Measurements from ENCODE around the gene G6PD. TPM values are rescaled to one million over a fixed set of nuclear protein-coding genes. Genes with fewer than 3 reads are reported as not detected.
A peak's percentile ranks its signal among the peaks of the same experiment; 100 is the strongest.

Gene G6PD
- total RNA-seq, 1 experiment from 2014 or later: 180 TPM

GRCh38 chrX:154529206-154529612 is 17.4 kb downstream of the G6PD start:
- no peak for TF ChIP-seq CTCF (IDR thresholded peaks at IDR 0.05; ENCODE audit: unreplicated experiment)
- Mint-ChIP-seq H3K4me3 (ENCODE audit: low read depth, unreplicated experiment) (no peak overlapping the region), H3K36me3 (ENCODE audit: insufficient read depth, unreplicated experiment) (peaks cover 53% of the 10 kb centered on the region), H3K27me3 (ENCODE audit: unreplicated experiment) (no peaks in the 10 kb centered on the region), H3K4me1 (ENCODE audit: low read depth, unreplicated experiment) (peaks cover 14% of the 10 kb centered on the region), H3K27ac (ENCODE audit: unreplicated experiment) (peak overlapping the region; percentile 60), H3K9me3 (ENCODE audit: low read depth, unreplicated experiment) (no peaks in the 10 kb centered on the region)
- CTCF ChIA-PET: no interaction called here
- BruUV-seq (replicated peaks): no TSS peak
- intact Hi-C loops (cut with micrococcal nuclease; ENCODE audit: unreplicated experiment): no loop called here
- DNase-seq: no peak

DNA sequence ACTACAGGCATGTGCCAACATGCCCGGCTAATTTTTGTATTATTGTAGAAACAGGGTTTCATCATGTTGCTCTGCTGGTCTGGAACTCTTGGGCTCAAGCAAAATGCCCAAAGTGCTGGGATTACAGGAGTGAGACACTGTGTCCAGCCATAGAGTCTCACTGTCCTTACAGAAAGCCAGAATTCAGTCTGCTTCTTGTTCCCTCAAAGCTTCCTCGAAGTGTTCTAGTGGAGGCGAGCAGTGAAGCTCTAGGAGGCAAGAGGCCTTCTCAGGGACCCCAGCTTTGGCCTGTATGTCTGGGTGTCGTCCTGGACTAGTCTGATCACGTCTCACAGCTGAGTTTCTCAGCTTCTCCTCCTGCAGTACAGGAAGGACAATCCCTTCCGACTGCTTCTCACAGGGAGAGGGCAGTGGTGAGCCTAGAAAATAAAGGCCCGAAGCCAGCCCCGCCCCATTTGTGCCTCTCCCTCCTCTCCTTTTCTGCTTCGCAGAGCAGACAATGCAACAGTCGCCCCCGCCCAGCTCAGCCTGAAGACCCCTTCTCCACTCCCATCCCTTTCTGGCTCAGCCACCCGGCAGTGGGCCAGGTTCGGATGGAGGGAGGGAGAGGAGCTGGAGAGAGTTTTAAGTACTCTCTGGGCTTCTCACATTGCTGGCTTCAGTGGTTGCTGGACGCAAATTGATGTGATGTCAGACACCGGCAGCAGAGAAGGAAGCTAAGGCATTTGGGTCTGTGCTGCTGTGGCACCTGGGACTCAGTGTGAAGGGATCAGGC is 19.6 kb downstream of the G6PD start:
- Mint-ChIP-seq H3K27ac (ENCODE audit: unreplicated experiment) (peak overlapping the region; percentile 69), H3K27me3 (ENCODE audit: unreplicated experiment) (no peaks in the 10 kb centered on the region), H3K4me3 (ENCODE audit: low read depth, unreplicated experiment) (peak overlapping the region; percentile 40), H3K36me3 (ENCODE audit: insufficient read depth, unreplicated experiment) (peaks cover 48% of the 10 kb centered on the region), H3K9me3 (ENCODE audit: low read depth, unreplicated experiment) (no peaks in the 10 kb centered on the region), H3K4me1 (ENCODE audit: low read depth, unreplicated experiment) (peaks cover 14% of the 10 kb centered on the region)
- TF ChIP-seq CTCF (IDR thresholded peaks at IDR 0.05; ENCODE audit: unreplicated experiment): no peak
- BruUV-seq (replicated peaks): no TSS peak
- CTCF ChIA-PET: interaction anchor here (0.5 to 1.7 kb wide), 7 partner anchors 14 to 521 kb away, joined by 3 to 8 read pairs (median 5); partner anchors contain the start of genes RPL10, SLC10A3 and TAFAZZIN
- intact Hi-C loops (cut with micrococcal nuclease; ENCODE audit: unreplicated experiment): no loop called here
- DNase-seq: peak; percentile 79

- no peaks in the 10 kb centered on the region for H3K9me3 Mint-ChIP-seq (ENCODE audit: low read depth, unreplicated experiment)
- H3K27ac Mint-ChIP-seq (ENCODE audit: unreplicated experiment): peak overlapping the region; percentile 51
- DNase-seq: no peak
- peaks cover 14% of the 10 kb centered on the region for H3K4me1 Mint-ChIP-seq (ENCODE audit: low read depth, unreplicated experiment)
- intact Hi-C loops (cut with micrococcal nuclease; ENCODE audit: unreplicated experiment): no loop called here
- no peak for TF ChIP-seq CTCF (IDR thresholded peaks at IDR 0.05; ENCODE audit: unreplicated experiment)
- CTCF ChIA-PET: interaction anchor here (1.1 to 1.7 kb wide), 3 partner anchors 16 to 114 kb away, joined by 3 to 9 read pairs (median 4); partner anchors contain the start of genes SLC10A3 and TAFAZZIN
- H3K36me3 Mint-ChIP-seq (ENCODE audit: insufficient read depth, unreplicated experiment): peaks cover 40% of the 10 kb centered on the region
- H3K4me3 Mint-ChIP-seq (ENCODE audit: low read depth, unreplicated experiment): no peak overlapping the region
- no TSS peak for BruUV-seq (replicated peaks)
- H3K27me3 Mint-ChIP-seq (ENCODE audit: unreplicated experiment): no peaks in the 10 kb centered on the region
These were observed 20.8 kb downstream of the G6PD start for GRCh38 chrX:154525606-154526490.

DNA sequence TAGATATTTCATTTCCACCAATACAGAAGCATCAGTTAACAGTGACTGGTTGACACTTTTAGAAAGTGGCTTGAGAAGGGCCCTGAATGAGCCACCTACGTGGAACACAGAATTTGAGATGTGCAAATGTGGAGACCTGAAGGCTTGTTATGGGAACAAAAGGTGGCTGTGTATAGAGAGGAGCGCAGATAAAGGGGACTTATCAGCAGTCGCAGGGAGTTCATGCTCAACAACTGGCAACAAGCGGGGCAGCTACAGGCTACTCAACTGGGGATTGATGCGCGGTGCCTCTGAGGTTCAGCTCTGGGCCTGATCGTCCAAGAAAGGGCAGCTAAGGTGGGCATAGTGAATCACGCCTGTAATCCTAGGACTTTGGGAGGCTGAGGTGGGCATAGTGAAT is 27.3 kb downstream of the G6PD start:
- H3K36me3 Mint-ChIP-seq (ENCODE audit: insufficient read depth, unreplicated experiment): peaks cover 19% of the 10 kb centered on the region
- TF ChIP-seq CTCF (IDR thresholded peaks at IDR 0.05; ENCODE audit: unreplicated experiment): no peak
- BruUV-seq (replicated peaks): no TSS peak
- CTCF ChIA-PET: no interaction called here
- no peaks in the 10 kb centered on the region for H3K27me3 Mint-ChIP-seq (ENCODE audit: unreplicated experiment)
- H3K27ac Mint-ChIP-seq (ENCODE audit: unreplicated experiment): no peak overlapping the region
- intact Hi-C loops (cut with micrococcal nuclease; ENCODE audit: unreplicated experiment): no loop called here
- DNase-seq: no peak
- no peak overlapping the region for H3K4me3 Mint-ChIP-seq (ENCODE audit: low read depth, unreplicated experiment)
- H3K4me1 Mint-ChIP-seq (ENCODE audit: low read depth, unreplicated experiment): peaks cover 6% of the 10 kb centered on the region
- H3K9me3 Mint-ChIP-seq (ENCODE audit: low read depth, unreplicated experiment): no peaks in the 10 kb centered on the region

Measured in Calu3 (cell line).